H9 (cell line): ENCODE measurements around the gene TBC1D22A. TPM values are rescaled to one million over a fixed set of nuclear protein-coding genes. Genes with fewer than 3 reads are reported as not detected.

Experiments
- DNase-seq: peaks from one replicate; pipeline ENCODE4 v3.0.0-alpha.2; 2017
- H2AFZ ChIP-seq: one replicate; pipeline ENCODE4 v1.6.1; 2013; ENCODE audit warnings: mild to moderate bottlenecking, low read length, control low read depth, moderate library complexity
- H2AK5ac ChIP-seq: 2 replicates; pipeline ENCODE4 v1.6.1; 2013; ENCODE audit warnings: low read length, control low read depth, mixed read lengths; ENCODE audit not compliant: insufficient read length
- H2BK120ac ChIP-seq: one replicate; pipeline ENCODE4 v1.6.1; 2013; ENCODE audit warnings: low read depth, mild to moderate bottlenecking, low read length, control low read depth, inconsistent platforms; ENCODE audit not compliant: poor library complexity, severe bottlenecking
- H2BK12ac ChIP-seq: 2 replicates; pipeline ENCODE4 v1.6.1; 2013; ENCODE audit warnings: low read length, control low read depth, mixed read lengths, low read depth; ENCODE audit not compliant: insufficient read length
- H2BK15ac ChIP-seq: 2 replicates; pipeline ENCODE4 v1.6.1; 2013; ENCODE audit warnings: low read depth, low read length, control low read depth
- H2BK20ac ChIP-seq: one replicate; pipeline ENCODE4 v1.6.1; 2013; ENCODE audit warnings: low read depth, mild to moderate bottlenecking, low read length, control low read depth, inconsistent platforms; ENCODE audit not compliant: poor library complexity, severe bottlenecking
- H2BK5ac ChIP-seq: 2 replicates; pipeline ENCODE4 v1.6.1; 2013; ENCODE audit warnings: low read length, control low read depth, mixed read lengths; ENCODE audit not compliant: insufficient read length
- H3K14ac ChIP-seq: 2 replicates; pipeline ENCODE4 v1.6.1; 2013; ENCODE audit warnings: low read length, control low read depth; ENCODE audit not compliant: insufficient read depth
- H3K18ac ChIP-seq: 2 replicates; pipeline ENCODE4 v1.6.1; 2013; ENCODE audit warnings: low read depth, mild to moderate bottlenecking, mixed read lengths, low read length, control low read depth; ENCODE audit not compliant: insufficient read length
- H3K23ac ChIP-seq: 2 replicates; pipeline ENCODE4 v1.6.1; 2013; ENCODE audit warnings: low read length, control low read depth, mixed read lengths, low read depth; ENCODE audit not compliant: insufficient read length
- H3K23me2 ChIP-seq: 2 replicates; pipeline ENCODE4 v1.6.1; 2013; ENCODE audit warnings: low read depth, mild to moderate bottlenecking, mixed read lengths, low read length, control low read depth; ENCODE audit not compliant: insufficient read length, poor library complexity, severe bottlenecking
- H3K27ac ChIP-seq: 2 replicates; pipeline ENCODE4 v1.5.1; 2013; ENCODE audit warnings: low read length, control low read depth, mixed read lengths, low read depth; ENCODE audit not compliant: insufficient read length
- H3K27me3 ChIP-seq: 2 replicates; pipeline ENCODE4 v1.6.1; 2013; ENCODE audit warnings: low read length, control low read depth, inconsistent platforms; ENCODE audit not compliant: insufficient read depth
- H3K4ac ChIP-seq: 2 replicates; pipeline ENCODE4 v1.6.1; 2013; ENCODE audit warnings: low read depth, mild to moderate bottlenecking, control low read depth, inconsistent platforms, low read length, moderate library complexity
- H3K4me1 ChIP-seq: 2 replicates; pipeline ENCODE4 v1.6.1; 2013; ENCODE audit warnings: low read length, control low read depth, inconsistent platforms; ENCODE audit not compliant: insufficient read depth
- H3K4me2 ChIP-seq: 2 replicates; pipeline ENCODE4 v1.6.1; 2013; ENCODE audit warnings: low read length, control low read depth, mixed read lengths; ENCODE audit not compliant: insufficient read length, insufficient read depth
- H3K56ac ChIP-seq: 2 replicates; pipeline ENCODE4 v1.6.1; 2013; ENCODE audit warnings: low read depth, mild to moderate bottlenecking, mixed read lengths, low read length, control low read depth; ENCODE audit not compliant: insufficient read length
- H3K79me1 ChIP-seq: 2 replicates; pipeline ENCODE4 v1.6.1; 2013; ENCODE audit warnings: low read depth, mild to moderate bottlenecking, moderate library complexity, low read length, control low read depth, inconsistent platforms; ENCODE audit not compliant: insufficient read depth, poor library complexity, severe bottlenecking
- H3K79me2 ChIP-seq: 2 replicates; pipeline ENCODE4 v1.6.1; 2013; ENCODE audit warnings: low read length, control low read depth, inconsistent platforms; ENCODE audit not compliant: insufficient read depth
- H3K9ac ChIP-seq: 2 replicates; pipeline ENCODE4 v1.6.1; 2013; ENCODE audit warnings: low read length, control low read depth, mixed read lengths; ENCODE audit not compliant: insufficient read length; ENCODE audit errors: extremely low read depth
- H3K9me3 ChIP-seq: one replicate; pipeline ENCODE4 v1.6.1; 2013; ENCODE audit warnings: low read depth, low read length, inconsistent platforms; ENCODE audit not compliant: control insufficient read depth
- H3T11ph ChIP-seq: one replicate; pipeline ENCODE4 v1.6.1; 2013; ENCODE audit warnings: mild to moderate bottlenecking, low read length, control low read depth, inconsistent platforms
- H4K20me1 ChIP-seq: one replicate; pipeline ENCODE4 v1.6.1; 2013; ENCODE audit not compliant: control insufficient read depth, insufficient read length, insufficient read depth
- H4K5ac ChIP-seq: 2 replicates; pipeline ENCODE4 v1.6.1; 2013; ENCODE audit warnings: low read depth, mild to moderate bottlenecking, mixed read lengths, low read length, control low read depth; ENCODE audit not compliant: insufficient read length
- H4K8ac ChIP-seq: replicated peaks from 2 replicates; pipeline ENCODE4 v1.6.1; 2013; ENCODE audit warnings: low read length, control low read depth, mixed read lengths, low read depth; ENCODE audit not compliant: insufficient read length
- H4K91ac ChIP-seq: 2 replicates; pipeline ENCODE4 v1.6.1; 2013; ENCODE audit warnings: low read depth, mild to moderate bottlenecking, moderate library complexity, mixed read lengths, low read length, control low read depth; ENCODE audit not compliant: insufficient read length
- H3K27ac Mint-ChIP-seq, 3 experiments: 2 replicates in 2 of 3; 3 replicates in 1 of 3; pipeline ENCODE4 v1.8.0; 2020 to 2021; ENCODE audit warnings: mixed read lengths in 3 of 3, mild to moderate bottlenecking in 1 of 3, moderate library complexity in 1 of 3
- H3K27me3 Mint-ChIP-seq: 2 replicates; pipeline ENCODE4 v1.8.0; 2021; ENCODE audit warnings: low read depth, mild to moderate bottlenecking, moderate library complexity, mixed read lengths
- H3K36me3 Mint-ChIP-seq, 3 experiments: 2 replicates in 2 of 3; 3 replicates in 1 of 3; pipeline ENCODE4 v1.8.0; 2020 to 2021; ENCODE audit warnings: low read depth in 3 of 3, mixed read lengths in 3 of 3; ENCODE audit not compliant: insufficient read depth in 1 of 3
- H3K4me1 Mint-ChIP-seq, 2 experiments: 2 replicates each; pipeline ENCODE4 v1.8.0; 2020; ENCODE audit warnings: mixed read lengths in 2 of 2
- H3K4me3 Mint-ChIP-seq, 2 experiments: 2 replicates in 1 of 2; 3 replicates in 1 of 2; pipeline ENCODE4 v1.8.0; 2020 to 2021; ENCODE audit warnings: mild to moderate bottlenecking in 2 of 2, mixed read lengths in 2 of 2, moderate library complexity in 1 of 2
- H3K9me3 Mint-ChIP-seq, 2 experiments: 2 replicates in 1 of 2; 3 replicates in 1 of 2; pipeline ENCODE4 v1.8.0; 2020; ENCODE audit warnings: mild to moderate bottlenecking in 2 of 2, mixed read lengths in 2 of 2, moderate library complexity in 1 of 2
- CTCF ChIP-seq: fragments of 200-600 bp; sonication (generic); conservative IDR thresholded peaks from 3 replicates; pipeline ENCODE4 v1.8.0; 2021; ENCODE audit warnings: antibody characterized with exemption, mild to moderate bottlenecking
- WGBS: extraction: QIAGEN DNeasy Blood & Tissue Kit; methylation state at CpG from one replicate; pipeline ENCODE4 v1.1.7; 2013; ENCODE audit warnings: missing lambda C conversion rate, low lambda C conversion rate, mixed read lengths; ENCODE audit not compliant: insufficient read length; ENCODE audit errors: extremely low coverage; 5-methylcytosine and 5-hydroxymethylcytosine counted together
- total RNA-seq: library from RNA; stranded (reverse); gene quantifications from 2 replicates; pipeline ENCODE4 v1.2.1, GENCODE V29; 2021

Gene TBC1D22A
- total RNA-seq, 1 experiment from 2014 or later = 20.8 TPM

- Mint-ChIP-seq H3K27me3 (no peaks in the 10 kb centered on the region), H3K27ac (peak overlapping the region in 2 of 3 experiments; percentile 59 to 90; a peak in 2 of 7 replicates), H3K4me3 (no peak overlapping the region), H3K9me3 (no peaks in the 10 kb centered on the region), H3K4me1 (peaks cover 22 to 38% of the 10 kb centered on the region in 2 experiments), H3K36me3 (no peaks in the 10 kb centered on the region)
- no peak overlapping the region for H2AFZ ChIP-seq
- no peak overlapping the region for H4K5ac ChIP-seq
- H3K23ac ChIP-seq = no peak overlapping the region
- no peak overlapping the region; the same call in 1 of the 2 replicates for H3K14ac ChIP-seq
- H3K79me1 ChIP-seq = no peaks in the 10 kb centered on the region
- H2BK20ac ChIP-seq = no peak overlapping the region
- H3K27ac ChIP-seq = no peak overlapping the region
- H2BK15ac ChIP-seq = no peak overlapping the region
- no peak for TF ChIP-seq CTCF
- H3K4ac ChIP-seq = no peak overlapping the region
- H3K27me3 ChIP-seq = no peaks in the 10 kb centered on the region
- H3K4me1 ChIP-seq = no peaks in the 10 kb centered on the region; the same call in 1 of the 2 replicates
- H4K91ac ChIP-seq = no peak overlapping the region
- no peak overlapping the region for H2AK5ac ChIP-seq
- H3K23me2 ChIP-seq = no peaks in the 10 kb centered on the region
- no peak overlapping the region for H3K4me2 ChIP-seq
- H3K56ac ChIP-seq = no peak overlapping the region
- H3K9ac ChIP-seq = no peak overlapping the region
- H3K9me3 ChIP-seq = no peaks in the 10 kb centered on the region
- WGBS = no CpG with 5 or more reads among the region's 4 CpGs
- no peak for DNase-seq
- no peak overlapping the region for H2BK5ac ChIP-seq
- H4K20me1 ChIP-seq = no peaks in the 10 kb centered on the region
- H2BK120ac ChIP-seq = no peak overlapping the region
- H3T11ph ChIP-seq = no peak overlapping the region
- H3K79me2 ChIP-seq = no peaks in the 10 kb centered on the region; the same call in 1 of the 2 replicates
- H2BK12ac ChIP-seq = no peak overlapping the region
- H4K8ac ChIP-seq = no peak overlapping the region
- no peak overlapping the region for H3K18ac ChIP-seq
These were observed 207.0 kb downstream of the TBC1D22A start for GRCh38 chr22:46969491-46969890.
